Activated CD8-positive, alpha-beta memory T cell treated with anti-CD3 and anti-CD28 coated beads for 48 hours (primary cell): ENCODE data around the gene MCFD2.
"Not testable (repeated sequence)": the region's sequence is repeated elsewhere in the genome, so short reads cannot be mapped to it uniquely, and the experiment has no call there.

Experiments used
- DNase-seq, 3 experiments: peaks; one replicate each; pipeline ENCODE4 v3.0.0-alpha.2; 2020; ENCODE audit warnings: low read depth in 2 of 3, low spot score in 2 of 3

Gene MCFD2

GRCh38 chr2:46904908-46905678 is 10.5 kb downstream of the MCFD2 start:
- DNase-seq, result not testable (repeated sequence)

DNA sequence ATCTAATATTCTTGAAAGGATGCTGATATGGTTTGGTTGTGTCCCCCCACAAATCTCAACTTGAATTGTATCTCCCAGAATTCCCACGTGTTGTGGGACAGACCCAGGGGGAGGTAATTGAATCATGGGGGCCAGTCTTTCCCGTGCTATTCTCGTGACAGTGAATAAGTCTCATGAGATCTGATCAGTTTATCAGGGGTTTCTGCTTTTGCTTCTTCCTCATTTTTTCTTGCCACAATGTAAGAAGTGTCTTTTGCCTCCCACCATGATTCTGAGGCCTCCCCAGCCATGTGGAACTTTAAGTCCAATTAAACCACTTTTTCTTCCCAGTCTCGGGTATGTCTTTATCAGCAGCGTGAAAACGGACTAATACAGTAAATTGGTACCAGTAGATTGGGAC is 12.6 kb downstream of the MCFD2 start:
- DNase-seq, result not testable (repeated sequence)

DNA sequence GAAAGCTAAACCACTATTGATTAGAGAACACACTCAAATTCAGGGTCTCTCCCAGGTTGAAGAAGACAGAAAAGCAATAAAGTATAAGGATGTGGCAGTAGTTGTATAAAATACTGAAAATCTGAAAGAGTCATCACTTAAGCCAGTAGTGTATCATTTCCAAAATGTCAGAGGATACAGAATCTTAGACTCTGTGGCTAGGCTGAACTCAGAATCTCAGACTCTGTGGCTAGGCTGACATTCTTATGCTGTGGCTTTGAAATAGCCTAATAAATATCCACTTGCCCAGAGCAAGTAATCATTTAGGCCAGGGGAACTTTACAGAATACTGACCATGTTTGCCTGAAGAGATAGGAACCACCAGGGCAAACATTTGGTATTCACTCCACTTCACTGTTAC is 13.1 kb downstream of the MCFD2 start:
- DNase-seq, result no peak

GRCh38 chr2:46901611-46902010 is 14.0 kb downstream of the MCFD2 start:
- DNase-seq, result no peak

DNA sequence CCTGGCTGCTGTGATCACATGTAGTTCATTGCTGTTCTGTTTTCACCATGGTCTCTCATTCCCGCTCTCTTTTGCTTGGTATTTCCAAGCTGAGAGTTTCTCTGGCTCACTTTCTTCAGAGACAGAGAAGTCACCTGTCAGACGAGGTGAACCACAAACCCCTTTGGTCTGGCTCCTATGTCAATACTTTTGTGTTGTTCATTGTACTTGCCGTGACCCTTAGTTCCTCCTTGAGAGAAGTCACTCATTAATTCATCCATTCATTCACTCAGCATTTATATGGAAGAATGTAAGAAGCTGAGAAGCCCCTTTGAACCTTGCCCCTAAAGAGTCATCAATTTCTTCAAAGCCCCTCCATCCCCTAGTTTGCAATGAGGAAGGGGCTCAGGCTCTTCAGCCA is 15.2 kb downstream of the MCFD2 start:
- no peak for DNase-seq

DNA sequence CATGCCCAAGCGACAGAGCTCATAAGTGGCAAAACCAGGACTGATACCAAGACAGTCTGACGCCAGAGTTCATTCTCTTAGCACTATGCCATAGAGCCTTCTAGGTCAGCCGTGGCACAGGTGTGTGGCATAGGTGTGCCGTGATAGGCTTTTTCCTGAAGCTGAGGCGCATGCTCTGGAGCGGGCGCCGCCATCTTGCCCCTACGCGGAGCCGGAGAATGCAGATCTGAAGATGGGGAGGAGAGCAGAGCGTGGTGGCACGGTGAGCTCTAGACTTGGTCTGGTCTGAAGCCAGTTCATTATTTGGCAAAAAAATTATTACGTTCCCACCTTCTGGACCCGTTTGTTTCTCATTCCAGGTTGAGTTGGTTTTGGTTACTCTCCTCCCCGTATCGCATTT is 16.6 kb downstream of the MCFD2 start:
- DNase-seq, result no peak

DNA sequence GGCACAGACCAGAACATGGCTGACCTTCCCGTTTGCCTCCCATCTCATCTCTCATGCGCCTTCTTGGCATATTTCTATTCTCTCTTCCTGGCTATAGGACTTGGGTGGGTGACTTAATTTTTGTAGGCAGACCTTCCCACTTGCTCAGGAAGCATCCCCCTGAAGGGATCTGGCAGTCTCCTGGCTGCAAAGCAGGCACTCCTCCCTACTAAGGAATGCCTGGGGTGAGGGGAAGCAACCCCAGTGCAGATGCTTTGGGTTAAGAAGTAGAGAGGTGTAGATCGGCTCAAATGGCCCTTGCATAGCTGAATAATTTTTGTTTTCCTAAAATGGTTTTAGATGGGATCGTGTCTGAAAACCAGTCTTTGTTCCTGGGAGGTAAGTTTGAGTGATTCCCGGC is 17.6 kb downstream of the MCFD2 start:
- no peak for DNase-seq

GRCh38 chr2:46893269-46893939 is 22.2 kb downstream of the MCFD2 start:
- DNase-seq, result no peak

DNA sequence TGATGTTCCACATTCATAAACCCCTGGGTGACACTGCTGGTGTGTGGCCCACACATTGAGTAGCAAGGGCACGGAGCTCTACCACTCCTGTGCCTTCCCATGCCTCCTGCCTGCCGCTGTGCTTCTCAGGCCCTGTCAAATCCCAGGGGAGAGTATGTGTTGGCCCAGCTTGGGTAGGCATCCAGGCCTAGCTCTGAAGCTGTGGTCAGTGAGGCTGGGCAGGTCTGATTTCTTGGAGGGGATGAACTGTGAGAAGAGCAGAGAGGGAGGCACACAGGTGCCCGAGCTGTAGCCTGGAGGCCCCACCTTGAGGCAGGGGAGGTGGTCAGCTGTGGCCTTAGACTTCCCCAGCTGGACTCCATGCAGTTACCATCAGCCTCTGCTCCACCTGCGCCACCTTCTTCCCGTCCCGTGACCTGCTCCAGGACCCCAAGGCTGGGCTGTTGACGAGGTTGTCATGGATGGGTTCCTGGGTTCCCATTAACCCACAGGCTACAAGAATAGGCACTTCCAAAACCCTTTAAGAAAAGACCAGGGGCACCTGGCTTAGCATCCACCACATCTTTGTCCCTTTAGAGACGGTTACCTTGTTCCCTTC is 23.6 kb downstream of the MCFD2 start:
- no peak for DNase-seq

GRCh38 chr2:46888421-46888952 is 27.1 kb downstream of the MCFD2 start:
- DNase-seq, result no peak

- DNase-seq, result no peak
Observed at GRCh38 chr2:46887028-46887885, 28.3 kb downstream of the MCFD2 start.

DNA sequence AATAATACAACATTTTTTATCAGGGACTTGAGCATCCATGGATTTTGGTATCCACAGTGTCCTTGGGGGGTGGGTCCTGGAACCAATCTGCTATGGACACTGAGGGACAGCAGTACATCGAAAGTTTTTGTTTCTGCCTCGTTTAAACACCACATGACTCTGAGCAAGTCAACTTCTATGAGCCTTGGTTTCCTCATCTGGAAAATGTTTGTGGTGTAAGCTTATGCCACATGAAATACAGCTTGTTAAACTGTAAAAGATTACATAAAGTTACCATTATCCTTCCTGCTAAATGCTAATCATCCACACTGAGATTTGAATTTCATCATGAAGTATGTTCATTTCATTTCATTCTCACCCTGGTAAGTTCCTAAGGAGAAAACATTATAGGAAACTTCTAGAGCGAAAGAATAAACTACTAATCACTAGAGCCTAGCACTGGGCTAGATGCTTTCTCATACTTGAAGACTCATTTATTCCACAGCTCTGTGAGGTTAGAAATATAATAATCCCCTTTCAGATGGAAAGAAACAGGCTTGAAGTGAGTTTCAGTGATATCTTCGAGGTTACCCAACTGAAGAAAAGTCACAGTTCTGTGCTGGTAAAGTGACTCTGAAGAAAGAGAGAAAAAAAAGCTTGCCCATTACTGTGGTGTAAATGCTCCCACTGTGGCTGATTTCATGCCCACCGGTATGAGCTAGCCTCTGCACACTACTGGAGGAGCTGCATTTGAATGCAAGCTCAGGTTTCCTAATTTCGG is 29.2 kb downstream of the MCFD2 start:
- DNase-seq, result no peak

DNA sequence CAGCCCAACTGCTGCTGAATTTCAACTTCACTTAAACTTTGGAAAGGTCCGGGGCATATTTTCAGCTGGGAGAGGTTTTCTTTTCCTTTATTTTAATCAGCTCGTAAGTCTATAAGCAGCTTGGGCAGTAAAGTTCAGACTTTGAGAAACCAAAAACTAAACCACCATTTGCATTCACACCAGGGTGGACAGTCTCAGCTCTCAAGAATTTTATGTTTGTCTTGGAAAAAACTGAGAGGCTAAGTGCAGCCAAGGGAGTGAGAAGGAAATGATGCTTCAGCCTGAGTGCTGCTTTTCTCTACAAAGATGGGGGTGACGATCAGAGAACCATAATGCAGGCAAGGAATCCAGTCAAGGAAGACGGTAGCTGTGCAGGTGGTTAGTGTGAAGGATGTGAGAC is 30.2 kb downstream of the MCFD2 start:
- DNase-seq, result no peak

- no peak for DNase-seq
Observed at GRCh38 chr2:46879511-46879910, 36.1 kb downstream of the MCFD2 start.

DNA sequence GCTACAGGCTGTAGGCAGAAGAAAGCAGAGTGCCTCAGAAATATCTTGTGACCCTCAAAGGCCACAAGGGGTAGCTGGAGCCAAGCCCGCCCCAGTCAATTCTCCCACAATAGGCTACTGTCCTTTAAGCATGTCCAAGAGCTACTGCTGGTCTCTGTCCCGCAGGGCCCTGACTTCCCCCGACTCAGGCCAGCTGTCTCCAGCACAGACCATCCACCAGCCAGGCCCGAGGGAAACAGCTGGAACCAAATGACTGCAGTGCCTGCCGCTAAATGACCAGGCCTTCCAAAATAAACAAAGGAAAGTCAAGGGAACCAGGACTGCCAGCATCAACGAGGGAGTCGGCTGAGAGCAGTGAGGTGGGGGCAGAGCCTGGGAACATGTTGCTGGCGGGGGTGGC is 36.7 kb downstream of the MCFD2 start:
- DNase-seq, result no peak

DNA sequence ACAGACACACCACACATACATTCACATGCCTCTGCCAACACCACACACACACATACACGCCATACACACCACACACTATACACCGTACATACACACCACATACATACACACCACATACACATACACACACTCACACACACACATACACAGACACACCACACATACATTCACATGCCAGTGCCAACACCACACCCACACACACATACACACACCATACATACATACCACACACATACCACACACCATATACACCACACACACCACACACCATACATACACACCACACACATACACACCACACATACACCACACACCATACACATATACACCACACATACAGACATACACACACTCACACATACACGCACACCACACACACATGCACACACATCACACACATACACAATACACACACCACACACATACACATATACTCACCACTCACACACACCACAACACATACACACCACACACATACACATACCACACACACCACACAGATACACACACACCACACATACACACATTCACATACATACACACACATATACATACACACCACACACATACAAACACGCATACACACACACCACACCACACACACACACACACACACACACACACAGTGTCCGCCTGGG is 37.2 kb downstream of the MCFD2 start:
- no peak for DNase-seq

- no peak for DNase-seq
Observed at GRCh38 chr2:46877619-46878113, 37.9 kb downstream of the MCFD2 start.

DNA sequence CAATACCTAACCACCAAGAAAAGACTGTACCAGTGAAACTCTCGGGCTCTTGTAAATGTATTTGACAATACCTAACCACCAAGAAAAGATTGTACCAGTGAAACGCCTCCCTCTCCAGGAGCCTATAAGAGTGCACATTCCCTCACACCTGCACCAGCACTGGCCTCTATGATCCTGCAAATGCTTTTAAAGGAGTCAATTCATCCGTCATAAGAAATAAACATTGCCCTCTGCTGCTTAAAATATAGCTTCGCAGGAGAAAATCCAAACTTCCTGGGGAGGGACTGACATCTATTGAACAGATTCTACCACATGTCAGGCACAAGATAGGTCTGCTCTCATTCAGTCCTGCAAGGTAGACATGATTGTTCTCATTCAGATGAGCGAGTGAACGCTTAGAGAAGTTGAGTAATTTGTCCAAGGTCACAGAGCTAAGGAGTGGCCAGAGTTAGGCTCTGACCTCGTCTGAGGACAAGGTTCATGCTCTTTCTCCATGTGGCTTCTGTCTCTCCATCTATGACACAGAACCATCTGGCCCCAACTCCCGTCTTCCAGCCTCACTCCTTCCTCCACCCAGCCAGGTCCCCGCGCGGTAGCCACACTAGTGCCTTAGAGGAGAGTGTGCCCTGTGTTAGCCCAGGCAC is 38.7 kb downstream of the MCFD2 start:
- no peak for DNase-seq

GRCh38 chr2:46875962-46876689 is 39.5 kb downstream of the MCFD2 start:
- DNase-seq, result not testable (repeated sequence)
